MM.1S (cell line): ENCODE results near the gene ZNF280C.
A peak's percentile ranks its signal among the peaks of the same experiment; 100 is the strongest.

ENCODE experiments used
- DNase-seq: peaks from one replicate; pipeline ENCODE4 v3.0.0-alpha.2; 2015
- H2AFZ ChIP-seq: fragments of 300-600 bp; sonication (generic); 2 replicates; pipeline ENCODE4 v1.6.0; 2016; ENCODE audit warnings: antibody characterized with exemption, low read length
- H3F3A ChIP-seq: fragments of 300-600 bp; sonication (generic); 2 replicates; pipeline ENCODE4 v1.6.1; 2016; ENCODE audit warnings: mild to moderate bottlenecking, antibody characterized with exemption, low read length, moderate library complexity, mixed read lengths; ENCODE audit not compliant: insufficient read depth
- H3K27ac ChIP-seq: fragments of 300-600 bp; sonication (generic); 2 replicates; pipeline ENCODE4 v1.5.1; 2016; ENCODE audit warnings: mild to moderate bottlenecking, low read length
- H3K27me3 ChIP-seq: fragments of 300-600 bp; sonication (generic); replicated peaks from 2 replicates; pipeline ENCODE4 v1.6.0; 2016; ENCODE audit warnings: low read length; ENCODE audit not compliant: insufficient read depth
- H3K36me3 ChIP-seq: fragments of 300-600 bp; sonication (generic); replicated peaks from 2 replicates; pipeline ENCODE4 v1.6.1; 2016; ENCODE audit warnings: mild to moderate bottlenecking, low read length, mixed read lengths; ENCODE audit not compliant: insufficient read depth
- H3K4me1 ChIP-seq: fragments of 300-600 bp; sonication (generic); 2 replicates; pipeline ENCODE4 v1.6.1; 2016; ENCODE audit warnings: low read length, mixed read lengths
- H3K4me2 ChIP-seq: fragments of 300-600 bp; sonication (generic); 2 replicates; pipeline ENCODE4 v1.6.0; 2016; ENCODE audit warnings: low read depth, low read length
- H3K4me3 ChIP-seq: fragments of 300-600 bp; sonication (generic); 2 replicates; pipeline ENCODE4 v1.5.1; 2016; ENCODE audit warnings: low read length, mixed read lengths
- H3K79me2 ChIP-seq: fragments of 300-600 bp; sonication (generic); 2 replicates; pipeline ENCODE4 v1.6.1; 2016; ENCODE audit warnings: mixed run types, low read length, mixed read lengths
- H3K9ac ChIP-seq: fragments of 300-600 bp; sonication (generic); 2 replicates; pipeline ENCODE4 v1.6.1; 2016; ENCODE audit warnings: low read length, mixed read lengths
- H3K9me2 ChIP-seq: fragments of 300-600 bp; sonication (generic); replicated peaks from 2 replicates; pipeline ENCODE4 v1.6.1; 2016; ENCODE audit warnings: mild to moderate bottlenecking, low read length, mixed read lengths; ENCODE audit not compliant: insufficient read depth
- H3K9me3 ChIP-seq: fragments of 300-600 bp; sonication (generic); replicated peaks from 2 replicates; pipeline ENCODE4 v1.6.1; 2016; ENCODE audit warnings: mild to moderate bottlenecking, low read length, mixed read lengths; ENCODE audit not compliant: insufficient read depth
- H4K20me1 ChIP-seq: fragments of 300-600 bp; sonication (generic); 2 replicates; pipeline ENCODE4 v1.6.1; 2016; ENCODE audit warnings: mild to moderate bottlenecking, low read length, moderate library complexity, mixed read lengths; ENCODE audit not compliant: insufficient read depth
- CTCF ChIP-seq: fragments of 300-600 bp; sonication (generic); IDR thresholded peaks from 2 replicates; pipeline ENCODE4 v1.5.1; 2016; ENCODE audit warnings: antibody characterized with exemption, low read length, mixed read lengths
- EZH2 ChIP-seq: fragments of 300-600 bp; sonication (generic); optimal IDR thresholded peaks from 2 replicates; pipeline ENCODE3; 2017; ENCODE audit warnings: low read depth, mild to moderate bottlenecking, antibody characterized with exemption, low read length, mixed read lengths
- EZH2phosphoT487 ChIP-seq: fragments of 300-600 bp; sonication (generic); IDR thresholded peaks from 2 replicates; pipeline ENCODE4 v1.6.1; 2018; ENCODE audit warnings: antibody characterized with exemption, low read length

The ZNF280C gene

GRCh38 chrX:130301405-130301804, 32.7 kb upstream of the ZNF280C start:
- Histone ChIP-seq H3K79me2 (no peaks in the 10 kb centered on the region), H3K9ac (no peak overlapping the region), H4K20me1 (no peaks in the 10 kb centered on the region), H3K9me2 (no peaks in the 10 kb centered on the region), H3K27ac (no peak overlapping the region), H3F3A (no peaks in the 10 kb centered on the region), H3K27me3 (no peaks in the 10 kb centered on the region), H3K36me3 (no peaks in the 10 kb centered on the region), H2AFZ (no peak overlapping the region), H3K4me1 (no peaks in the 10 kb centered on the region), H3K9me3 (no peaks in the 10 kb centered on the region), H3K4me3 (no peak overlapping the region), H3K4me2 (no peak overlapping the region)
- no peak for DNase-seq
- TF ChIP-seq CTCF, result no peak
- TF ChIP-seq EZH2phosphoT487, result no peak
- no peak for TF ChIP-seq EZH2

GRCh38 chrX:130300010-130300282, 31.2 kb upstream of the ZNF280C start:
- H3F3A ChIP-seq, result no peaks in the 10 kb centered on the region
- H3K36me3 ChIP-seq, result no peaks in the 10 kb centered on the region
- no peaks in the 10 kb centered on the region for H4K20me1 ChIP-seq
- no peaks in the 10 kb centered on the region for H3K9me2 ChIP-seq
- H3K9ac ChIP-seq, result no peak overlapping the region
- DNase-seq, result no peak
- H3K4me2 ChIP-seq, result peak overlapping the region; percentile 63
- H2AFZ ChIP-seq, result peak overlapping the region; percentile 71
- H3K9me3 ChIP-seq, result no peaks in the 10 kb centered on the region
- H3K27ac ChIP-seq, result no peak overlapping the region
- peak overlapping the region; percentile 52 for H3K4me3 ChIP-seq
- no peaks in the 10 kb centered on the region for H3K79me2 ChIP-seq
- no peaks in the 10 kb centered on the region for H3K27me3 ChIP-seq
- TF ChIP-seq CTCF (no peak), EZH2 (no peak), EZH2phosphoT487 (no peak)
- no peaks in the 10 kb centered on the region for H3K4me1 ChIP-seq

- TF ChIP-seq EZH2phosphoT487 (no peak), CTCF (no peak), EZH2 (no peak)
- Histone ChIP-seq H3K27ac (no peak overlapping the region), H4K20me1 (no peaks in the 10 kb centered on the region), H3K9ac (no peak overlapping the region), H2AFZ (peak overlapping the region; percentile 71), H3K4me3 (peak overlapping the region; percentile 52), H3F3A (no peaks in the 10 kb centered on the region), H3K4me2 (peak overlapping the region; percentile 63), H3K79me2 (no peaks in the 10 kb centered on the region), H3K4me1 (no peaks in the 10 kb centered on the region), H3K27me3 (no peaks in the 10 kb centered on the region), H3K9me2 (no peaks in the 10 kb centered on the region), H3K9me3 (no peaks in the 10 kb centered on the region), H3K36me3 (no peaks in the 10 kb centered on the region)
- DNase-seq, result peak; percentile 50
Observed at GRCh38 chrX:130299279-130300009, 30.7 kb upstream of the ZNF280C start.
